Suprapubic skin (tissue), 4 donors: ENCODE results near the gene GPI.

ENCODE experiments used
- EP300 ChIP-seq: sonication (generic); formaldehyde crosslinking; IDR thresholded peaks from one replicate; pipeline ENCODE4 v1.6.1; 2017; ENCODE audit warnings: antibody characterized with exemption
- POLR2A ChIP-seq, 2 donors: fragments of 450-650 bp; IDR thresholded peaks; one replicate each; pipeline ENCODE4 v1.6.1; 2017; ENCODE audit warnings: antibody characterized with exemption in 2 of 2, mild to moderate bottlenecking in 2 of 2, moderate library complexity in 2 of 2
- POLR2AphosphoS5 ChIP-seq, 3 donors: sonication (generic); formaldehyde crosslinking; IDR thresholded peaks; one replicate each; pipeline ENCODE4 v1.6.1; 2017; ENCODE audit warnings: antibody characterized with exemption in 3 of 3
- TF ChIP-seq, protein P1 (sequence below), 2 donors: fragments of 200-600 bp in 1 of 2; fragments of 450-650 bp in 1 of 2; sonication (generic) in 1 of 2; IDR thresholded peaks; one replicate each; pipeline ENCODE4 v1.5.1; 2016 to 2019; ENCODE audit warnings: antibody characterized with exemption in 2 of 2, mild to moderate bottlenecking in 1 of 2, moderate library complexity in 1 of 2

DNA sequence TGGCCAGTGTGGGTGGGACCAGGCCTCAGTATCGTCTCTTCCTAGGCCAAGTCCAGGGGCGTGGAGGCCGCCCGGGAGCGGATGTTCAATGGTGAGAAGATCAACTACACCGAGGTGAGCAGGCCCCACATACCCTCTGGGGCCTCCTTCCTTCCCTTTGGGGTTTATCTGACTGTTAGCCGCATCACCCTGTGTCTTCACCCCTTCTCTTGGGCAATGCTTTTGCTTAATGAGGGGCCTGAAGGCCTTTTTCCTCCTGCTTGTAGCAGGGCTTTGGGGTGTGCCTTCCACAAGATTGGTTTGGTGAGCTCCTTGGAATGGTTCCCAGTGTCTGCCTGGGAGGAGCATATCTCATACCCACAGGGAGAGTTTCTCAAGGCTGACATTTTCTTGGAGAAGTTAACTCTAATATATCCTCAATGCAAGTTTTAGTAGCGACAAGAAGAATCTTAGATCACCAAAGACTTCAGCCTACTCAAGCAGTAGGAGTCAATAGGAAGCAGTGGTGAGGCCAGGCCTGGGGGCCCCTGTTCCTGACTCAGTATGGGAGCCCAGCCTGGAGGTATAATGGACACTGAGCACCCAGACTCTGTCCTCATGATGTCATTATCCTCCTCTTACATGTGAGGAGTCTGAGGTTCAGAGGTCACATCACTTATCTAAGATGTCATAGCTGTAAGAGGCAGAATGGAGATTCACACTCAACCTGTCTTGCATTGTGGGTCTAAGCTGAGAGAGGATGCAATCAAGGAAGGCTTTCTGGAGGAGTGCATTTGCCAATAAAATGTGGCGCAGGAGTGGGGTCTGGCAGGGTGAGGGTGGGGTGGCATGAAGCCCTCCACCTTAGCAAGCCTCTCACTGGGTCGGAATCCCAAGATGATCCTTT, 2.0 kb downstream of the GPI start:
- TF ChIP-seq POLR2A (IDR thresholded peaks at IDR 0.05): no peak
- no peak for TF ChIP-seq EP300
- TF ChIP-seq, protein P1, sequence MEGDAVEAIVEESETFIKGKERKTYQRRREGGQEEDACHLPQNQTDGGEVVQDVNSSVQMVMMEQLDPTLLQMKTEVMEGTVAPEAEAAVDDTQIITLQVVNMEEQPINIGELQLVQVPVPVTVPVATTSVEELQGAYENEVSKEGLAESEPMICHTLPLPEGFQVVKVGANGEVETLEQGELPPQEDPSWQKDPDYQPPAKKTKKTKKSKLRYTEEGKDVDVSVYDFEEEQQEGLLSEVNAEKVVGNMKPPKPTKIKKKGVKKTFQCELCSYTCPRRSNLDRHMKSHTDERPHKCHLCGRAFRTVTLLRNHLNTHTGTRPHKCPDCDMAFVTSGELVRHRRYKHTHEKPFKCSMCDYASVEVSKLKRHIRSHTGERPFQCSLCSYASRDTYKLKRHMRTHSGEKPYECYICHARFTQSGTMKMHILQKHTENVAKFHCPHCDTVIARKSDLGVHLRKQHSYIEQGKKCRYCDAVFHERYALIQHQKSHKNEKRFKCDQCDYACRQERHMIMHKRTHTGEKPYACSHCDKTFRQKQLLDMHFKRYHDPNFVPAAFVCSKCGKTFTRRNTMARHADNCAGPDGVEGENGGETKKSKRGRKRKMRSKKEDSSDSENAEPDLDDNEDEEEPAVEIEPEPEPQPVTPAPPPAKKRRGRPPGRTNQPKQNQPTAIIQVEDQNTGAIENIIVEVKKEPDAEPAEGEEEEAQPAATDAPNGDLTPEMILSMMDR (IDR thresholded peaks at IDR 0.05): no peak
- TF ChIP-seq POLR2AphosphoS5 (IDR thresholded peaks at IDR 0.05): no peak
